H1 (cell line): Measurements from ENCODE around the gene ZBTB7B. TPM values are rescaled to one million over a fixed set of nuclear protein-coding genes. Genes with fewer than 3 reads are reported as not detected.

ENCODE experiments used
- CTCF ChIA-PET: fragments of 300-600 bp; sonication (Branson Sonifier 250); formaldehyde crosslinking; loops from one replicate; lab custom pipeline; 2021; ENCODE audit not compliant: partially characterized antibody; lab: Charles Lee
- POLR2A ChIA-PET: fragments of 300-600 bp; sonication (Branson Sonifier 250); formaldehyde crosslinking; loops from one replicate; lab custom pipeline; 2021; ENCODE audit warnings: inconsistent platforms; ENCODE audit not compliant: partially characterized antibody; lab: Charles Lee
- DNase-seq, 2 experiments: peaks; one replicate each; pipeline versions ENCODE4 v3.0.0 to v3.0.0-alpha.2; 2010 to 2022; ENCODE audit warnings: low spot score in 2 of 2, low read depth in 1 of 2, mixed read lengths in 1 of 2
- FAIRE-seq: peaks from 2 replicates; lab custom pipeline; 2011; peaks lifted over from hg19 to GRCh38; lab: Jason Lieb, UNC
- H2AFZ ChIP-seq: 2 replicates; pipeline ENCODE4 v1.8.1; 2012; ENCODE audit warnings: low read length, inconsistent platforms
- H2AK5ac ChIP-seq: 2 replicates; pipeline ENCODE4 v1.6.1; 2013; ENCODE audit warnings: low read depth, low read length
- H2BK120ac ChIP-seq: replicated peaks from 2 replicates; pipeline ENCODE3; 2013; ENCODE audit warnings: low read depth, low read length, inconsistent platforms
- H2BK12ac ChIP-seq: 2 replicates; pipeline ENCODE4 v1.6.1; 2013; ENCODE audit warnings: low read depth, low read length
- H2BK15ac ChIP-seq: 2 replicates; pipeline ENCODE4 v1.6.1; 2013; ENCODE audit warnings: low read length
- H2BK20ac ChIP-seq: 2 replicates; pipeline ENCODE4 v1.6.1; 2013; ENCODE audit warnings: low read length
- H2BK5ac ChIP-seq: 2 replicates; pipeline ENCODE4 v1.6.1; 2013; ENCODE audit warnings: low read depth, low read length
- H3K14ac ChIP-seq: 2 replicates; pipeline ENCODE4 v1.6.1; 2013; ENCODE audit warnings: inconsistent platforms; ENCODE audit not compliant: insufficient read length
- H3K18ac ChIP-seq: 2 replicates; pipeline ENCODE4 v1.6.1; 2013; ENCODE audit warnings: low read length; ENCODE audit errors: extremely low read depth
- H3K23ac ChIP-seq: 2 replicates; pipeline ENCODE4 v1.6.1; 2013; ENCODE audit warnings: inconsistent platforms; ENCODE audit not compliant: insufficient read length
- H3K23me2 ChIP-seq: 2 replicates; pipeline ENCODE4 v1.6.1; 2013; ENCODE audit warnings: low read depth, low read length
- H3K27ac ChIP-seq: 2 replicates; pipeline ENCODE4 v1.6.1; 2011; ENCODE audit warnings: low read depth, low read length, inconsistent platforms
- H3K27me3 ChIP-seq, 4 experiments: replicated peaks in 1 of 4; 1 replicate in 1 of 4; 2 replicates in 3 of 4; pipeline versions ENCODE4 v1.6.1 to v1.8.1; 2011 to 2013; ENCODE audit warnings: low read length in 3 of 4, mild to moderate bottlenecking in 3 of 4, inconsistent platforms in 2 of 4, mixed read lengths in 2 of 4, moderate library complexity in 1 of 4; ENCODE audit not compliant: control insufficient read depth in 3 of 4, insufficient read depth in 3 of 4; ENCODE audit errors: extremely low read depth in 1 of 4
- H3K36me3 ChIP-seq, 4 experiments: 2 replicates each; pipeline versions ENCODE4 v1.6.1 to v1.8.1; 2011 to 2013; ENCODE audit warnings: mild to moderate bottlenecking in 4 of 4, low read length in 3 of 4, moderate library complexity in 2 of 4, control low read depth in 1 of 4, inconsistent platforms in 1 of 4; ENCODE audit not compliant: insufficient read depth in 4 of 4, control insufficient read depth in 2 of 4
- H3K4ac ChIP-seq: replicated peaks from 2 replicates; pipeline ENCODE3; 2013; ENCODE audit warnings: low read length, low read depth, mixed read lengths, inconsistent platforms; ENCODE audit not compliant: insufficient read length
- H3K4me1 ChIP-seq, 4 experiments: replicated peaks in 1 of 4; 1 replicate in 1 of 4; 2 replicates in 3 of 4; pipeline versions ENCODE4 v1.6.1 to v1.8.1; 2011 to 2013; ENCODE audit warnings: low read length in 3 of 4, inconsistent platforms in 2 of 4, mixed read lengths in 1 of 4; ENCODE audit not compliant: insufficient read depth in 4 of 4, control insufficient read depth in 3 of 4
- H3K4me2 ChIP-seq, 2 experiments: 2 replicates each; pipeline versions ENCODE4 v1.6.1 to v1.8.1; 2011 to 2013; ENCODE audit warnings: low read depth in 2 of 2, low read length in 2 of 2, control low read depth in 1 of 2, inconsistent platforms in 1 of 2, mild to moderate bottlenecking in 1 of 2; ENCODE audit not compliant: insufficient read depth in 1 of 2
- H3K4me3 ChIP-seq, 4 experiments: fragments of 200-600, 300-600 bp in 1 of 4; sonication (generic), shearing (Covaris generic), sonication (Bioruptor Twin) in 1 of 4; 2 replicates each; pipeline versions ENCODE4 v1.5.1 to v1.8.1; 2011 to 2016; ENCODE audit warnings: low read length in 4 of 4, low read depth in 3 of 4, control low read depth in 2 of 4, inconsistent platforms in 2 of 4, mild to moderate bottlenecking in 2 of 4, mixed read lengths in 1 of 4, moderate library complexity in 1 of 4; ENCODE audit not compliant: insufficient read depth in 2 of 4; ENCODE audit errors: extremely low read depth in 1 of 4
- H3K56ac ChIP-seq: replicated peaks from 2 replicates; pipeline ENCODE3; 2013; ENCODE audit warnings: low read depth, mild to moderate bottlenecking, mixed read lengths, low read length, inconsistent platforms; ENCODE audit not compliant: insufficient read length
- H3K79me1 ChIP-seq: 2 replicates; pipeline ENCODE4 v1.6.1; 2013; ENCODE audit warnings: low read depth, low read length, control low read depth
- H3K79me2 ChIP-seq, 2 experiments: 2 replicates each; pipeline versions ENCODE4 v1.6.1 to v1.8.1; 2012 to 2013; ENCODE audit warnings: low read length in 2 of 2, mild to moderate bottlenecking in 2 of 2, inconsistent platforms in 1 of 2; ENCODE audit not compliant: insufficient read depth in 2 of 2, control insufficient read depth in 1 of 2
- H3K9ac ChIP-seq, 4 experiments: replicated peaks in 1 of 4; 1 replicate in 1 of 4; 2 replicates in 3 of 4; pipeline versions ENCODE4 v1.6.1 to v1.8.1; 2011 to 2013; ENCODE audit warnings: low read depth in 3 of 4, low read length in 3 of 4, control low read depth in 2 of 4, mild to moderate bottlenecking in 2 of 4, moderate library complexity in 2 of 4, inconsistent platforms in 1 of 4; ENCODE audit errors: extremely low read depth in 1 of 4
- H3K9me3 ChIP-seq, 2 experiments: 2 replicates each; pipeline versions ENCODE4 v1.6.1 to v1.8.1; 2012 to 2013; ENCODE audit warnings: mild to moderate bottlenecking in 2 of 2, moderate library complexity in 2 of 2, control low read depth in 1 of 2, inconsistent platforms in 1 of 2, low read depth in 1 of 2, low read length in 1 of 2, mixed read lengths in 1 of 2; ENCODE audit not compliant: insufficient read depth in 2 of 2
- H4K20me1 ChIP-seq, 2 experiments: replicated peaks in 1 of 2; 2 replicates each; pipeline versions ENCODE3 to v1.8.1; 2011 to 2013; ENCODE audit warnings: inconsistent platforms in 2 of 2, low read length in 2 of 2, mild to moderate bottlenecking in 1 of 2; ENCODE audit not compliant: insufficient read depth in 2 of 2, control insufficient read depth in 1 of 2
- H4K5ac ChIP-seq: 2 replicates; pipeline ENCODE4 v1.6.1; 2013; ENCODE audit warnings: low read length, low read depth, mixed read lengths, inconsistent platforms; ENCODE audit not compliant: insufficient read length
- H4K8ac ChIP-seq: 2 replicates; pipeline ENCODE4 v1.8.0; 2013; ENCODE audit warnings: mild to moderate bottlenecking, moderate library complexity, low read length, inconsistent platforms; ENCODE audit not compliant: insufficient read depth; ENCODE audit errors: extremely low read depth
- H4K91ac ChIP-seq: replicated peaks from 2 replicates; pipeline ENCODE3; 2013; ENCODE audit warnings: low read length, mixed read lengths, inconsistent platforms; ENCODE audit not compliant: insufficient read length
- BRCA1 ChIP-seq: IDR thresholded peaks from 2 replicates; pipeline ENCODE4 v1.6.1; 2012; ENCODE audit warnings: low read depth, low read length, improper control_type of control experiment
- EGR1 ChIP-seq: IDR thresholded peaks from 2 replicates; pipeline ENCODE4 v1.6.1; 2011; ENCODE audit warnings: low read depth, low read length, borderline replicate concordance
- EP300 ChIP-seq, 2 experiments: IDR thresholded peaks; 1 replicate in 1 of 2; 2 replicates in 1 of 2; pipeline ENCODE4 v1.6.1; 2011 to 2012; ENCODE audit warnings: low read depth in 2 of 2, low read length in 2 of 2, mild to moderate bottlenecking in 2 of 2, borderline replicate concordance in 1 of 2, inconsistent platforms in 1 of 2, moderate library complexity in 1 of 2
- FOSL1 ChIP-seq: IDR thresholded peaks from 2 replicates; pipeline ENCODE4 v1.6.1; 2011; ENCODE audit warnings: mild to moderate bottlenecking, low read depth, low read length, moderate library complexity; ENCODE audit not compliant: insufficient read depth
- GABPA ChIP-seq: IDR thresholded peaks from 2 replicates; pipeline ENCODE4 v1.6.1; 2011; ENCODE audit warnings: mild to moderate bottlenecking, low read length, moderate library complexity, borderline replicate concordance; ENCODE audit not compliant: insufficient read depth
- JUND ChIP-seq: IDR thresholded peaks from 2 replicates; pipeline ENCODE4 v1.6.1; 2011; ENCODE audit warnings: mild to moderate bottlenecking, improper control_type of control experiment, low read length
- NRF1 ChIP-seq: IDR thresholded peaks from 2 replicates; pipeline ENCODE4 v1.6.1; 2011; ENCODE audit warnings: mild to moderate bottlenecking, low read depth, low read length, improper control_type of control experiment
- TAF1 ChIP-seq: IDR thresholded peaks from 2 replicates; pipeline ENCODE4 v1.6.1; 2011; ENCODE audit warnings: mild to moderate bottlenecking, low read depth, low read length
- ZNF274 ChIP-seq: IDR thresholded peaks from 2 replicates; pipeline ENCODE4 v1.7.0; 2012; ENCODE audit warnings: low read length, borderline replicate concordance; ENCODE audit errors: extremely low read depth
- WGBS, 2 experiments: shearing (Covaris generic) in 1 of 2; methylation state at CpG; one replicate each; pipeline versions ENCODE4 v1.1.6 to v1.1.7; 2013 to 2015; ENCODE audit warnings: low lambda C conversion rate in 2 of 2, mixed read lengths in 2 of 2, inconsistent platforms in 1 of 2, low coverage in 1 of 2, missing lambda C conversion rate in 1 of 2; ENCODE audit not compliant: insufficient replicate concordance in 2 of 2, insufficient coverage in 1 of 2, insufficient read length in 1 of 2; ENCODE audit errors: extremely low coverage in 1 of 2, missing lambda C conversion rate in 1 of 2; 5-methylcytosine and 5-hydroxymethylcytosine counted together
- polyA plus RNA-seq, 7 experiments: library from polyadenylated mRNA; depleted of rRNA in 3 of 7; stranded (reverse) in 5 of 7; unstranded in 2 of 7; fragments of >200 nt in 5 of 7; fragments of 200-250 nt in 2 of 7; gene quantifications; 1 replicate in 5 of 7; 2 replicates in 1 of 7; 4 replicates in 1 of 7; pipeline versions ENCODE4 v1.2.1 to v1.2.3, GENCODE V29; 2011 to 2013; ENCODE audit warnings: missing spikeins in 2 of 7, mixed read lengths in 2 of 7
- total RNA-seq: library from RNA; stranded (reverse); fragmentation: NEBNext Ultra II Directional; extraction: Animal tissue kit (Norgen Biotek cat#: 25700); gene quantifications from 2 replicates; pipeline ENCODE4 v1.2.1, GENCODE V29; 2021
- TF ChIP-seq, protein P1 (sequence below): IDR thresholded peaks from 2 replicates; pipeline ENCODE4 v1.6.1; 2012; ENCODE audit warnings: inconsistent platforms

Gene ZBTB7B
- total and polyA plus RNA-seq, 2 of the 8 experiments (the other 6 are each of a cell fraction or from before 2014, with no cell fraction given): 24.5 to 36.9 TPM

- no peaks in the 10 kb centered on the region for H3K79me1 ChIP-seq
- peak overlapping the region in 2 of 4 experiments; percentile 63; a peak in 4 of 7 replicates for H3K9ac ChIP-seq
- no peak overlapping the region for H3K23ac ChIP-seq
- H3K4me3 ChIP-seq: peak overlapping the region; percentile 55 to 68 (median 58)
- H4K20me1 ChIP-seq: peaks cover 0 to 2% of the 10 kb centered on the region in 2 experiments
- peak overlapping the region; percentile 93 for H2BK120ac ChIP-seq
- peak overlapping the region; percentile 91 for H3K56ac ChIP-seq
- no peaks in the 10 kb centered on the region for H3K36me3 ChIP-seq
- H3K9me3 ChIP-seq: no peaks in the 10 kb centered on the region
- H2BK20ac ChIP-seq: peak overlapping the region; percentile 90; the same call in 1 of the 2 replicates
- H3K14ac ChIP-seq: no peak overlapping the region
- H4K91ac ChIP-seq: peak overlapping the region; percentile 99
- H3K4ac ChIP-seq: peak overlapping the region; percentile 36
- peak in 1 of 2 experiments; percentile 85 for DNase-seq
- peak overlapping the region; percentile 99 for H3K18ac ChIP-seq
- peak overlapping the region; percentile 22 for H4K8ac ChIP-seq
- H3K79me2 ChIP-seq: peaks cover 0 to 19% of the 10 kb centered on the region in 2 experiments; a peak in 2 of 4 replicates
- H2BK12ac ChIP-seq: peak overlapping the region; percentile 96; the same call in 1 of the 2 replicates
- H3K4me1 ChIP-seq: peaks cover 6 to 10% (median 8%) of the 10 kb centered on the region in 4 experiments
- H2AK5ac ChIP-seq: peak overlapping the region; percentile 97
- ChIA-PET CTCF (interaction anchor here (0.6 to 14.0 kb wide), 13 partner anchors 15 to 134 kb away, joined by 3 to 334 read pairs (median 11); partner anchors contain the start of genes ADAM15, CKS1B, EFNA4 and FLAD1), POLR2A (interaction anchor here (1.0 to 42.8 kb wide), 9 partner anchors 12 to 129 kb away, joined by 3 to 702 read pairs (median 6); partner anchors contain the start of genes ADAM15, CKS1B, FLAD1 and PBXIP1)
- peak overlapping the region; percentile 79 to 91 for H3K4me2 ChIP-seq
- peak overlapping the region; percentile 93 for H4K5ac ChIP-seq
- FAIRE-seq: no peak
- H2BK5ac ChIP-seq: peak overlapping the region; percentile 97
- no peaks in the 10 kb centered on the region for H3K27me3 ChIP-seq
- H2BK15ac ChIP-seq: peak overlapping the region; percentile 88; the same call in 1 of the 2 replicates
- peaks cover 18% of the 10 kb centered on the region; the same call in 1 of the 2 replicates for H3K23me2 ChIP-seq
- peak overlapping the region; percentile 7; the same call in 1 of the 2 replicates for H2AFZ ChIP-seq
- peak overlapping the region; percentile 77; the same call in 1 of the 2 replicates for H3K27ac ChIP-seq
- WGBS, 2 experiments: 2% methylated on average over 24 of the region's 50 CpGs; no CpG with 5 or more reads in 1 of the 2 experiments
- TF ChIP-seq EP300 (IDR thresholded peaks at IDR 0.05; ENCODE audit: borderline replicate concordance in 1 of 2, low read depth in 2 of 2, low read length in 2 of 2): no peak
- TF ChIP-seq, protein P1, sequence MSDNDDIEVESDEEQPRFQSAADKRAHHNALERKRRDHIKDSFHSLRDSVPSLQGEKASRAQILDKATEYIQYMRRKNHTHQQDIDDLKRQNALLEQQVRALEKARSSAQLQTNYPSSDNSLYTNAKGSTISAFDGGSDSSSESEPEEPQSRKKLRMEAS: peak; percentile 99
- TF ChIP-seq TAF1: peak; percentile 48; the same call in 1 of the 2 replicates
- no peak for TF ChIP-seq GABPA
- TF ChIP-seq BRCA1: no peak
- no peak; the same call in 1 of the 2 replicates for TF ChIP-seq EGR1
- TF ChIP-seq FOSL1: no peak
- no peak for TF ChIP-seq NRF1
- no peak for TF ChIP-seq JUND
- TF ChIP-seq ZNF274: no peak
Measured at GRCh38 chr1:154999571-155000410, 2.8 kb upstream of the ZBTB7B start.
